G401 (cell line): ENCODE results near the gene ENOPH1. TPM values are rescaled to one million over a fixed set of nuclear protein-coding genes. Genes with fewer than 3 reads are reported as not detected.

Experiments used
- DNase-seq: peaks from one replicate; pipeline ENCODE4 v3.0.0-alpha.2; 2015; ENCODE audit warnings: low spot score
- in situ Hi-C: cut with HindIII; loops from 2 replicates; pipeline ENCODE4 v1.10.0; 2016; ENCODE audit warnings: low sequenced_read_pairs, mixed read lengths
- total RNA-seq: library from RNA; depleted of rRNA; stranded (reverse); fragments of >200 nt; shearing (Covaris generic); gene quantifications from 2 replicates; pipeline ENCODE4 v1.2.3, GENCODE V29; 2014

Gene ENOPH1
- total RNA-seq, 1 experiment from 2014 or later: 98.4 TPM

DNA sequence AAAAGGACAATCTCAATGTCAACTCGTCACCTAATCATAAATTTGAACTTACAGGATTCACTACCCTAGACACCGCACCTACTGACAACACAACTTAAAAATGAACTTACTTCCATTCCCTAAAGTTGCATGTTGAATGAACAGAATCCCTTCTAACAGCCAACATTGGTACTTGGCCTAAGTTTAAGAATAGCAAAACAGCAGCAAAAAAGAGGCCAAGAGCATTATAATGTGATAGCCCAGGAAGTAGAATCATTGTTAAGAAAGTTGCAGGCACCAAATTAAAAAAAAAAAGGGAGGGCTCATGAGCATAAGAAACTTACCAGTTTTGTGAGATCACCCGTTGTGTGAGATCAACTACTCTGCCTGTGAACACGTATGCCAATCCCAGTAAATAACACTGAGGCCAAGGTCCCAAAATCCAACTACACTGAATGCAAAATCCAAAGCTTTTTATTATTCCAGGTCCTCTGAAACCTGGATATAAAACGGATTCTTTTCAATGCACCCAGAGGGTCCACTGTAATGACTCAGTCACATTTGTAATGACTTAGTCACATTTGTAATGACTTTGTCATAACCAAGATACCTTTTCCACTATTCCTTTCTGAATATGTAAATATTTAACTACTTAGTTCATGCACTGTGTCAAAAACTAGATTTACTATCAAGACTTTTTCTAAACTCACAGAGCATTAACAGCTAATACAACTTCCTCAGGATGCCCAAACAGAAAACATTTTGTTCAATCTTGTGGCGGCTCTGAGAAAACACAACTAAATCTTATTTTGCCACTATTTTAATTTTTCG lies 6.9 kb upstream of the ENOPH1 start:
- DNase-seq: no peak
- in situ Hi-C loops: no loop called here

DNA sequence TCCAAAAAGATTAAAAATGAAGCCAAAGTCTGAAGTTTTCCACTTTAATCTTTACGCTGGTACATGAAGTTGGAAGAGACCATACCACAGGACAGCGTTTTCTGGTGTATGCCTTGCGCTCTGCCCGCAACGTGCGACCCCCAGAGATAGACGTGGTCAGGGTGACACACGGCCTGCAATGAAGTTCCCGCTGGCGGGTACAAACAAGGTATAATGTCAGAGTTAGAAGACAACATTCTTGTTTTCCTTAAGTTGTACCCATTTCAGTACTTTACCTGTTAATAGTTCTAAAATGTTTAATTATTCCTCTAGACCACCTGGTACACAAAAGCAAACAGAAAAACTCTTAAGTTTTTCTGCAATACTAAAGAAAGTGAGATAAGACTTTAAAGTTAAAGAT lies 4.9 kb upstream of the ENOPH1 start:
- in situ Hi-C loops: no loop called here

DNA sequence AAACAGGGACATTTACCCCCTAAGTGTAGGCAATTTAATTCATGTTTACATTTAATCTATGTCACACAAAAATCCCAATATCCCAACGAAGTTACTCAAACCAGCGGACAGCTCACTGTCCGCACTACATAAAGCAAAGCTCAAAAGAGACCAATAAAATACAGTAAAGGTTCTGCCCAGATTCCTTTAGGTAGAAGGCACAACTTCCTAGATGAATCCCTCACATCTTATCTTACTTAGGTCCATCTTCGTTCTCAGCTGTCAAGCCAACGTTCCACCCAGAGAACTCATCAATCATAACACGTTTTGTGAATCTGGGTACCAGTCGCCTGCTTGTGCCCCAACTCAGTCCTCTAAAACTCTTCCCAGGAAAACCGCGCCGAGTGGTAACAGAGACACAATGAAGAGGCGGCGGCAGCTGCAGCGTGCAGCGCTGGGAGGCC lies 1.8 kb upstream of the ENOPH1 start:
- in situ Hi-C loops: no loop called here
- no peak for DNase-seq

More for the DNA sequence above, 4.9 kb upstream of the ENOPH1 start:
- no peak for DNase-seq

GRCh38 chr4:82428969-82429727 lies 1.2 kb upstream of the ENOPH1 start:
- peak; percentile 88 for DNase-seq
- in situ Hi-C loops: no loop called here

- in situ Hi-C loops: no loop called here
- DNase-seq: no peak
Measured at GRCh38 chr4:82429728-82430192, 630 bp upstream of the ENOPH1 start.

GRCh38 chr4:82430964-82431745 lies 765 bp downstream of the ENOPH1 start:
- no peak for DNase-seq
- in situ Hi-C loops: no loop called here

- DNase-seq: no peak
- in situ Hi-C loops: no loop called here
Measured at GRCh38 chr4:82431831-82432230, 1.4 kb downstream of the ENOPH1 start.

GRCh38 chr4:82432596-82432995 lies 2.2 kb downstream of the ENOPH1 start:
- in situ Hi-C loops: no loop called here
- DNase-seq: no peak

GRCh38 chr4:82433791-82434190 lies 3.4 kb downstream of the ENOPH1 start:
- in situ Hi-C loops: no loop called here
- DNase-seq: no peak

GRCh38 chr4:82434949-82435348 lies 4.6 kb downstream of the ENOPH1 start:
- in situ Hi-C loops: no loop called here
- DNase-seq: no peak

GRCh38 chr4:82436130-82436529 lies 5.7 kb downstream of the ENOPH1 start:
- DNase-seq: no peak
- in situ Hi-C loops: no loop called here

GRCh38 chr4:82436780-82437179 lies 6.4 kb downstream of the ENOPH1 start:
- in situ Hi-C loops: no loop called here
- no peak for DNase-seq

- in situ Hi-C loops: no loop called here
- no peak for DNase-seq
Measured at GRCh38 chr4:82437285-82438005, 7.1 kb downstream of the ENOPH1 start.

DNA sequence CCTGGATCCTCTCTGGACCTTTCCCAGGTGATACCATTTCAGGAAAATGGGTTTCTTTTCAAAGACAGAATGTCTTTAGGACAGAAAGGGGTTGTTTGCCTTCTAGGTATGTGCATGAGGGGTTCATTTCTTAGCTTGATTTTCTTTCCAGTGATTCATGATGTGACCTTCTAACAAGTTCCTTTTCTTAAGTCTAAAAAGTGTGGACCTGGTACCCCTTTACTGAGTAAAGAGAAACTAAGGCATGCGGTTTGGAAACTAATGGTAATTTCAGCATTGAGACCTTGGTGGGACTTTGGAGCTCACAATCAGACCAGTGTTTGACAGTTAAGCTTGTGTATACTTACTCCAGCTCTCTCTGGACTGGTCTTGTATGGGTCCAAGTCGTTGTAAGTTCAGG lies 8.7 kb downstream of the ENOPH1 start:
- DNase-seq: no peak
- in situ Hi-C loops: no loop called here

- in situ Hi-C loops: no loop called here
- no peak for DNase-seq
Measured at GRCh38 chr4:82447886-82448285, 17.5 kb downstream of the ENOPH1 start.

DNA sequence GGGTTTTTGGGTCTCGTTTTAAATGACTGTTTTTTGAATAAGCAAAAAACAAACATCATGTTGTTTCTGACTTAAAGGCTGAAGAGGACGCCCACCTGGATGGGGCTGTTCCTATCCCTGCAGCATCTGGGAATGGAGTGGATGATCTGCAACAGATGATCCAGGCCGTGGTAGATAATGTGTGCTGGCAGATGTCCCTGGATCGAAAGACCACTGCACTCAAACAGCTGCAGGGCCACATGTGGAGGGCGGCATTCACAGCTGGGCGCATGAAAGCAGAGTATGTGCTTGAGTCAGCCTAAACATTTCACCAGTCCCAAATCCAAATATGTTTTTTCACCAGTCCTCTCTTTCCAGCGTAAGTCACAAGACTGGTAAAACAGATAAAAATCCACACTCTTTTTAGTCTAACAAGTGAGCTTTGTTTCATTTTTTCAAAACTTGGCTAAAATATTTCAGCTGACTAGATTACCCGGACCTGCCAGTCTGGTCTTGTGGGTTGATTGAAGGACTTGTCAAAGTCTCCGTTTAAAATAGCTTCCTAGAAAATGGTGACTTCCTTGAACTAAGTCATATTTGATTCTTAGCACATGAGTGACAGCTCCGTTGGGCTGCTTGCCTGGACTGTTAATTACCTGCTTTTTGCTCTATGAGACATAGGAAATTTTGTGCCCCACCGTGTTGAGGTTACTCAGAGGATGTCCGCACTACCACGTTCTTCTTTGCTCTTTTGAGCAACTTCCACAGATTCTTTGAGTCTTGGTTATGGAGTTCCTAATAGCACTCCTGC lies 20.8 kb downstream of the ENOPH1 start:
- in situ Hi-C loops: no loop called here
- no peak for DNase-seq

GRCh38 chr4:82452026-82452425 lies 21.6 kb downstream of the ENOPH1 start:
- no peak for DNase-seq
- in situ Hi-C loops: no loop called here

DNA sequence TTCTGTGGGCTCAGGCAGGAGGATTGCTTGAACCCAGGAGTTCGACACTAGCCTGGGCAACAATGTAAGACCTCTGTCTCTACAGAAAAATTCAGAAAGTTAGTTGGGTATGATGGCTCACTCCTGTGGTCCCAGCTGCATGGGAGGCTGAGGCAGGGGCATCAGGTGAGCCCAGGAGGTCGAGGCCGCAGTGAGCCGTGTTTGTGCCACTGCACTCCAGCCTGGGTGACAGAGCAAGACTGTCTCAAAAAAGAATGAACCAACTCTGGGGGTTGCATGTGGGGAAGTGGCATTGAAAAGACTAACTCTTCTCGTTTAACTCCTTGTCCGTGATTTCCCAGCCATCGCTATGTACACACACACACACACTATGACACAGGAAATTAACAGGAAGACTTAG lies 26.9 kb downstream of the ENOPH1 start:
- DNase-seq: no peak
- in situ Hi-C loops: no loop called here
